OCI-LY3 (cell line): ENCODE data around the gene OPA3.
"Not testable (repeated sequence)": the region's sequence is repeated elsewhere in the genome, so short reads cannot be mapped to it uniquely, and the experiment has no call there.

Experiments used
- H2AFZ ChIP-seq: fragments of 200-600, 300-600 bp; shearing (Covaris generic); 2 replicates; pipeline ENCODE4 v1.6.0; 2014; ENCODE audit warnings: antibody characterized with exemption, low read depth, low read length
- H3K27ac ChIP-seq: fragments of 200-600, 300-600 bp; sonication (generic); 2 replicates; pipeline ENCODE4 v1.5.1; 2014; ENCODE audit warnings: mild to moderate bottlenecking, low read length, moderate library complexity, mixed read lengths
- H3K27me3 ChIP-seq: fragments of 200-600, 300-600 bp; sonication (generic); 2 replicates; pipeline ENCODE4 v1.6.1; 2014; ENCODE audit warnings: low read depth, low read length, mixed read lengths
- H3K36me3 ChIP-seq: fragments of 200-600, 300-600 bp; sonication (generic); replicated peaks from 2 replicates; pipeline ENCODE3; 2014; ENCODE audit warnings: low read depth, low read length, mixed read lengths
- H3K4me1 ChIP-seq: fragments of 300-600, 200-600 bp; sonication (generic); 2 replicates; pipeline ENCODE4 v1.6.1; 2014; ENCODE audit warnings: low read length, mixed read lengths
- H3K4me2 ChIP-seq: fragments of 200-600, 300-600 bp; sonication (generic); 2 replicates; pipeline ENCODE4 v1.6.1; 2014; ENCODE audit warnings: low read length, mixed read lengths
- H3K4me3 ChIP-seq: fragments of 300-600, 200-600 bp; sonication (generic); 2 replicates; pipeline ENCODE4 v1.5.1; 2014; ENCODE audit warnings: antibody characterized with exemption, mild to moderate bottlenecking, low read length, moderate library complexity
- H3K79me2 ChIP-seq: fragments of 300-600, 200-600 bp; shearing (Covaris generic); 2 replicates; pipeline ENCODE4 v1.6.1; 2014; ENCODE audit warnings: mild to moderate bottlenecking, low read length, mixed read lengths
- H3K9ac ChIP-seq: fragments of 300-600, 200-600 bp; shearing (Covaris generic); 2 replicates; pipeline ENCODE4 v1.6.0; 2014; ENCODE audit warnings: mild to moderate bottlenecking, low read length, moderate library complexity
- H3K9me3 ChIP-seq: fragments of 200-600, 300-600 bp; shearing (Covaris generic); 2 replicates; pipeline ENCODE4 v1.6.1; 2014; ENCODE audit warnings: low read length, mixed read lengths; ENCODE audit not compliant: insufficient read depth
- H4K20me1 ChIP-seq: fragments of 200-600, 300-600 bp; sonication (generic); 2 replicates; pipeline ENCODE4 v1.6.1; 2016; ENCODE audit warnings: low read length, mixed read lengths; ENCODE audit not compliant: insufficient read depth
- CTCF ChIP-seq: fragments of 200-600, 300-600 bp; sonication (generic); IDR thresholded peaks from 2 replicates; pipeline ENCODE4 v1.5.1; 2014; ENCODE audit warnings: antibody characterized with exemption, low read length, low read depth
- EZH2phosphoT487 ChIP-seq: fragments of 200-600 bp; shearing (Covaris generic); IDR thresholded peaks from 2 replicates; pipeline ENCODE4 v1.6.1; 2018; ENCODE audit warnings: antibody characterized with exemption, mixed run types, low read depth

OPA3 gene

GRCh38 chr19:45515081-45515624 is 69.4 kb downstream of the OPA3 start:
- TF ChIP-seq EZH2phosphoT487: no peak
- H3K9me3 ChIP-seq: no peaks in the 10 kb centered on the region
- H3K4me3 ChIP-seq: peak overlapping the region; percentile 45
- H3K79me2 ChIP-seq: peaks cover 63% of the 10 kb centered on the region
- no peak overlapping the region for H2AFZ ChIP-seq
- H3K4me1 ChIP-seq: peaks cover 32% of the 10 kb centered on the region
- peak overlapping the region; percentile 47; the same call in 1 of the 2 replicates for H3K9ac ChIP-seq
- no peaks in the 10 kb centered on the region for H3K27me3 ChIP-seq
- peak overlapping the region; percentile 74 for H3K4me2 ChIP-seq
- peaks cover 19% of the 10 kb centered on the region for H4K20me1 ChIP-seq
- peaks cover 31% of the 10 kb centered on the region for H3K36me3 ChIP-seq
- peak overlapping the region; percentile 80 for H3K27ac ChIP-seq

- peak overlapping the region; percentile 47 for H3K9ac ChIP-seq
- H3K27me3 ChIP-seq: no peaks in the 10 kb centered on the region
- H4K20me1 ChIP-seq: peaks cover 24% of the 10 kb centered on the region
- H3K4me2 ChIP-seq: peak overlapping the region; percentile 74
- peaks cover 37% of the 10 kb centered on the region for H3K4me1 ChIP-seq
- H3K4me3 ChIP-seq: peak overlapping the region; percentile 45
- H3K36me3 ChIP-seq: peaks cover 32% of the 10 kb centered on the region
- TF ChIP-seq CTCF (no peak), EZH2phosphoT487 (no peak)
- H3K27ac ChIP-seq: peak overlapping the region; percentile 80
- H3K9me3 ChIP-seq: no peaks in the 10 kb centered on the region
- H3K79me2 ChIP-seq: peaks cover 70% of the 10 kb centered on the region
- H2AFZ ChIP-seq: no peak overlapping the region
These were observed 70.1 kb downstream of the OPA3 start for GRCh38 chr19:45514376-45515051.

DNA sequence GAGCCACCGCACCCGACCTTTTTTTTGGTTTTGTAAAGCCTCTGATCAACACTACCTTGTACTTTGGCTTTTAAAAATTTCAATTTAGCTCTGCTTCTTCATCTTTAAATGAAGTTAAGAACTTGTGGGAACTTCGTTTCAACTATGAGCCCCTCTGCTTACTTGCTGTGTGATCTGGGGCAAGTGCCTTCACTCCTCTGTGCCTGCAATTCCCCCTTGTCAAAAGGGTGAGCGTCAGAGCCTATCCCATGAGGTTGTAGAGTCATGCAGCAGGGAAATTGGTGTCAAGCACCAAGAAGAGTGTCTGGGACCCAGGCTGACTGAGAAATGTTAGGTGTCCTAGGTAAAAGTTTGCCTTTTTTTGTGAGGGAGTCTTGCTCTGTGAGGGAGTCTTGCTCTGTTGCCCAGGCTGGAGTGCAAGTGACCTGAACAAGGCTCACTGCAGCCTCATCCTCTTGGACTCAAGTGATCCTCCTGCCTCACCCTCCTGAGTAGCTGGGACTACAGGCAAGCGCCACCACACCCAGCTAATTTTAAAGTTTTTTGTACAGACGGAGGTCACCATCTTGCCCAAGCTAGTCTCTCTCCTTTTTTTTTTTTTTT is 71.6 kb downstream of the OPA3 start:
- Histone ChIP-seq H3K4me3 (no peak overlapping the region), H3K27me3 (no peaks in the 10 kb centered on the region), H3K27ac (no peak overlapping the region), H3K9ac (no peak overlapping the region), H4K20me1 (peaks cover 25% of the 10 kb centered on the region), H3K79me2 (peaks cover 85% of the 10 kb centered on the region), H3K36me3 (peaks cover 33% of the 10 kb centered on the region), H3K4me2 (no peak overlapping the region), H2AFZ (no peak overlapping the region), H3K4me1 (peaks cover 40% of the 10 kb centered on the region), H3K9me3 (no peaks in the 10 kb centered on the region)
- TF ChIP-seq EZH2phosphoT487 (no peak), CTCF (no peak)

DNA sequence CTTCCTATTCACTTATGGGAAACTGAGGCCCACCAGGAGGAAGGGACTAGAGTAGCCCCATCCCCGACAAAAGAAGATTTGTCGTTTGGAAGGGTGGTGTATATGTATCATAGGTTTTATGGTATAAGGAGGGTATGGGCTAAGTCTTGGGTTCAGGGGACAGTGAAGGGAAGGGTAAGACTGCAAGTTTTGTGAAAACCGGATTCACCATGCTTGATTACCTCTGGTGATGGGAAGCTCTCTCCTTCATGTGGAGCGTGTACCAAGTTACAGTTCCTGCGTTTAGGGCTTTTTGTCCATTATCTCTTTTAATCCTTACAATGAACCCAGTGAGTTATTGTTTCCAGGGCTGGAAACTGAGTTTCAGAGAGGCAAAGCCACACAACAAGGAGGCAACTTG is 73.5 kb downstream of the OPA3 start:
- peaks cover 89% of the 10 kb centered on the region for H3K79me2 ChIP-seq
- no peak for TF ChIP-seq EZH2phosphoT487
- no peak for TF ChIP-seq CTCF
- H4K20me1 ChIP-seq: peaks cover 25% of the 10 kb centered on the region

DNA sequence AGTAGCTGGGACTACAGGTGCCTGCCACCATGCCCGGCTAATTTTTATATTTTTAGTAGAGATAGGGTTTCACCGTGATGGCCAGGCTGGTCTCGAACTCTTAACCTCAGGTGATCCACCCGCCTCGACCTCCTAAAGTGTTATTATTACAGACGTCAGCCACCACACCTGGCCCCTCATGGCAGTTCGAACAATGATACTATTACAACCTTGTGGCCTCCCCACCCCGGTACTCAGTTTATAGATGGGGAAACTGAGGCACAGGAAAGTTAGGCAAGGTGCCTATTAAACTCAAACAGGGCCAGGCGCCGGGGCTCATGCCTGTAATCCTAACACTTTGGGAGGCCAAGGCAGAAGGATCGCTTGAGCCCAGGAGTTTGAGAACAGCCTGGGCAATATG is 74.2 kb downstream of the OPA3 start:
- peaks cover 21% of the 10 kb centered on the region for H4K20me1 ChIP-seq
- not testable (repeated sequence) for H3K27ac ChIP-seq, H3K4me2 ChIP-seq, H3K9ac ChIP-seq, H2AFZ ChIP-seq, H3K27me3 ChIP-seq, H3K9me3 ChIP-seq, H3K4me3 ChIP-seq
- H3K36me3 ChIP-seq: peaks cover 25% of the 10 kb centered on the region
- H3K4me1 ChIP-seq: peaks cover 41% of the 10 kb centered on the region
- peaks cover 84% of the 10 kb centered on the region for H3K79me2 ChIP-seq

More for the DNA sequence above, 73.5 kb downstream of the OPA3 start:
- Histone ChIP-seq H3K4me1 (peaks cover 41% of the 10 kb centered on the region), H3K9me3 (no peaks in the 10 kb centered on the region), H2AFZ (no peak overlapping the region), H3K4me2 (no peak overlapping the region), H3K36me3 (peaks cover 29% of the 10 kb centered on the region), H3K27me3 (no peaks in the 10 kb centered on the region), H3K9ac (no peak overlapping the region), H3K4me3 (no peak overlapping the region), H3K27ac (no peak overlapping the region)
